Skeletal muscle tissue (tissue), 4 donors: ENCODE results near the gene UNK. TPM values are rescaled to one million over a fixed set of nuclear protein-coding genes. Genes with fewer than 3 reads are reported as not detected.
A peak's percentile ranks its signal among the peaks of the same experiment; 100 is the strongest.

Experiments
- H3K27ac ChIP-seq: one replicate; pipeline ENCODE4 v1.7.0; 2013; ENCODE audit warnings: mild to moderate bottlenecking, low read depth, low read length, inconsistent platforms
- H3K27me3 ChIP-seq, 3 donors: one replicate each; pipeline ENCODE4 v1.7.0; 2013; ENCODE audit warnings: low read length in 3 of 3; ENCODE audit not compliant: control insufficient read depth in 3 of 3, insufficient read depth in 3 of 3
- H3K36me3 ChIP-seq, 3 donors: one replicate each; pipeline ENCODE4 v1.7.0; 2013; ENCODE audit warnings: low read length in 3 of 3; ENCODE audit not compliant: control insufficient read depth in 3 of 3, insufficient read depth in 3 of 3
- H3K4me1 ChIP-seq, 3 donors: one replicate each; pipeline ENCODE4 v1.7.0; 2013; ENCODE audit warnings: low read length in 3 of 3, mild to moderate bottlenecking in 3 of 3; ENCODE audit not compliant: control insufficient read depth in 3 of 3, insufficient read depth in 3 of 3
- H3K4me3 ChIP-seq, 3 donors: one replicate each; pipeline ENCODE4 v1.7.0; 2013; ENCODE audit warnings: low read length in 3 of 3
- H3K9ac ChIP-seq, 3 donors: one replicate each; pipeline ENCODE4 v1.7.0; 2013; ENCODE audit warnings: low read length in 3 of 3, mild to moderate bottlenecking in 3 of 3, moderate library complexity in 2 of 3, low read depth in 1 of 3
- H3K9me3 ChIP-seq, 3 donors: one replicate each; pipeline ENCODE4 v1.7.0; 2013; ENCODE audit warnings: low read length in 3 of 3; ENCODE audit not compliant: control insufficient read depth in 3 of 3
- total RNA-seq: library from RNA; depleted of rRNA; stranded (reverse); fragments of >200 nt; gene quantifications from one replicate; pipeline ENCODE4 v1.2.3, GENCODE V29; 2014
- donor health status: Osteomylitis.

The UNK gene
- total RNA-seq, 1 donor from 2014 or later, result 15.7 TPM

DNA sequence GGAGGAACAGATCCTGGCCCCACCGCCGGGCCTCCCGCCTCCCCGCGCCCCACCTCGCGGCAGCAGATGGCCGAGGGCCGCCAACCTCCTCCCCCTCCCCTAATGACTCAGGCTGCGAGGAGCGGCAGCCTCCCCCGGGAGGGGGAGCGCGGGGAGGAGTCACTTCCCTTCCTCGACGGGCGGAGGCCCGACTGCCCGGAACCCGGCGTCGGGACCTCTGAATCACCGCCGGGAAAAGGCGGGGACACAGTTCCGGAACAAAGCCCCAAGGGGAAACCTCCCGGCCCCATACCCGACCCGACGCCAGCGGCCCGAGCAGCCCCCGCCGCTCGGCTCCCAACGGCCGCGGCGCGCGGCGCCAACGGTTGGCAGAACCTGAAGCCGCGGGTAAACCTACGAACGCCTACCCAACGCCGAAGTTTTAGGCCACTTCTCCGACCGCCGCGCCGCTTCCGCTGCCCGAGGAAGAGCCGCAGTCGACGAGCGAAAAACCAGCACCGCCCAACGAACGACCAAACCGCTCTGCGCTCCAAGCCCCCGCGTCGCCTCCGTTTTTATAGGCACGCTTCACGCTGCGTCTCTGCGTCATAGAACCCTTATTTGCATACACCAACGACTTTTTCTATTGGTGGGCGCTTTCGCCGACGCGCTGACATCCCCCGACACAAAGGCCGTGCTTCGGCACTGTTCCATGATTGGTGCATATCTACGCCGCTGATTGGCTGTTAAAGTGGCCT lies 5.2 kb upstream of the UNK start:
- peaks cover 31 to 34% (median 31%) of the 10 kb centered on the region in 3 donors for H3K36me3 ChIP-seq
- H3K27me3 ChIP-seq, result no peaks in the 10 kb centered on the region
- H3K27ac ChIP-seq, result peak overlapping the region; percentile 99
- H3K4me1 ChIP-seq, result peaks cover 38 to 43% (median 42%) of the 10 kb centered on the region in 3 donors
- H3K9ac ChIP-seq, result peak overlapping the region; percentile 96 to 99 (median 99)
- no peaks in the 10 kb centered on the region for H3K9me3 ChIP-seq
- peak overlapping the region; percentile 78 to 91 (median 81) for H3K4me3 ChIP-seq

DNA sequence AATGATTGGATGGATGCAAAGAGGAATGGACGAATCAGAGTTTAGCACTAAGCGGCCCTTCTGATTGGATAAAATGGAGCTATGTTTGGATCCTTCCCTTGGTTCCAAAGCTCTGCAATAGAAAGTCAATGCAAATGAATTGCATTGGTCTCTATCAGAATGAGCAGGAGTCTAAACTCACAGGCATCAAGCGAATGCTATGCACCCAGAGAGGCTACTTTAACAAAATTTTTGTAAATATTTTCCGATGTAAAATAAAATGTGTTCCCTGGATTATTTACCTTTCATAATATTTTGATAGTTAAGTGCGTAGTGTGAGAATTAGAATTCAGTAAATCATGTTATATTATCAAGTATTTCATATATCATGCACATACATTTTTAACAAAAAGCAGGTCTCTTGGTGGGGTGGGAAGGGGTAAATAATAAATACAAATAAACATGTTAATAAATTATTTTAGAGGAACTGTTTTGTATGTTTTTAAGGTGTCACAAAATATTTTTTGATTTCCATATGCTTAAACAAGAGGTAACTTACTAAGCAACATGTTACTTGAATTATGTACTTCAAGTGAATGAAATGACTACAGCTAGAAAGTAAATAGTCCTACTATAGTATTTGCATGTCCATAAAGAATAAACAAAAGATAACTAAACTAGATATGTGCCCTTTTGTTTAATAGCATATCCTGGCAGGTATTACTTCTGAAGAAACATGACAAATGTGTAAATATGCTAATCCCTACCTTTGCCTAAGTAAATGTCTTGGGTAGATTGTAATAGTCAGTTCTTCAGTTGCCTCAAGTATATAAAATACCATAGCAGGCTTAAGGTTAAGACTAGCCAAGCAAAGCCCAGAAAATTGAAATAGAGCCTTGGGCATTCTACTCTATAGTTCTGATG lies 4.4 kb upstream of the UNK start:
- Histone ChIP-seq H3K4me3 (peak overlapping the region in 1 of 3 donors; percentile 23), H3K9me3 (no peaks in the 10 kb centered on the region)

DNA sequence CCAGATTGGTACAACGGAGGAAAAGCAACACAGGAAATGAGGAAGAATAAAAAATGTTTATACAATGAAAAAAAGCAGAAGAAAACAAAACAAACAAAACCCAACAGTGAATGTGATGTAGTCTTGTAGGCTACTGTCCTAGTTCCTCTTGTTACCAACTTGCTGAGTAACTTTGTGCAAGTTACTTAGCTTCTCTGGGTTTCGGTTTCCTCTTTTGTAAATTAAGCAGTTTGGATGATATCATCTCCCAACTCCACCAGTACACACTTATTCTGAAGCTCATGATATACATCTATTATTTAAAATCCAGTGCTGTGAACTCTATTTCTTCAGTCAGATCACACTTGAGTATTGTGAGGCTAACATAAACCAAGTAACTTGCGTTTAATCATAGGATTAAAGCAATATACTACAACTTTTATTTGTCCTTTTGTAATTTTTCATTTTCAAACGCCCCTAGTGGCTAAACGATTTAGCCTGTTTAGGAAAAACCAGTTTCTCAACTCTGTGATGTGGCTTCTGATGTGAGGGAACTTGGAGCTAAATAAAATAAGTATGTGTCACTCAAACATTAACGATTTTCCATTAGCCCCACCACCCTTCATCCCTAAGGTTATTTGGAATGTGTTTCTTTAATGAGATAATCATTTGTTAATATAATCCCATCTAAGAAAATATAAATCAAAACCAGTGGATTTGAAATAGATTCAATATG lies 1.4 kb upstream of the UNK start:
- peak overlapping the region; percentile 28 to 95 (median 59) for H3K9ac ChIP-seq
- H3K27ac ChIP-seq, result peak overlapping the region; percentile 98
- H3K36me3 ChIP-seq, result peaks cover 6 to 8% (median 8%) of the 10 kb centered on the region in 3 donors
- H3K4me3 ChIP-seq, result peak overlapping the region in 2 of 3 donors; percentile 45 to 83
- H3K9me3 ChIP-seq, result no peaks in the 10 kb centered on the region
- peaks cover 28 to 40% (median 33%) of the 10 kb centered on the region in 3 donors for H3K4me1 ChIP-seq
- H3K27me3 ChIP-seq, result no peaks in the 10 kb centered on the region

More for the DNA sequence above, 4.4 kb upstream of the UNK start:
- Histone ChIP-seq H3K9ac (peak overlapping the region; percentile 9 to 48 (median 35)), H3K27me3 (no peaks in the 10 kb centered on the region), H3K27ac (peak overlapping the region; percentile 71), H3K36me3 (peaks cover 24 to 26% (median 24%) of the 10 kb centered on the region in 3 donors), H3K4me1 (peaks cover 30 to 37% (median 36%) of the 10 kb centered on the region in 3 donors)

DNA sequence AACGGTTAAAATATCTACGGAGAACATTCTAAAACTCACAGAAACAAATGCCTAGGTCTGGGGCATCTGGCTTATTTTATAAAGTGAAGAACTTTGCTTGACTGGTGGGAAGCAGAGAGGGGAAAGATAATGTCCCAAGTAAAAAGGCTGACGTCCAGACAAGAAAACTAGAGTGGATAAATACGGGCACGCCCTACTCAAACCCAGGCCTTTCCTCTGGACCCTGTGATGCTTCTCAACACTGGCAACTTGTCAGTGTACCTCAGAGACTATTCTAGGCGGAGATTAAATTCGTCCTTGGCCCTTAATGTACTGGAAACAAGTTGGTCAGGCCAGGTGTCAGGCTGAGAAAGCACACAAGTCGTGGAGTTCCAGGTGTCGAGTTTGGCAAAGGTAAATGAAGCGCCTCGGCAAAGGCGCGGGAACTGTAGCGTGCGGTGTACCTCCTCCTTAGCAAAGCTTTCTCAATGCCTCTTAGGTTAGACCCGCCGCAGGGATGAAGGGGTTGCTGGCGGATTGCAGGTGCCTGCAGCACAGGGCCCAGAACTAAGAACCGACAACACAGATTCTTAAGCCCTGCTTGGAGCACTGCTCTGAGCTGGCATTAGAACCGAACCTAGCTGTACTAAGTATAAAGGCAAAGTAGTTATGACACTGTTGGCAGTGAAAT lies 668 bp upstream of the UNK start:
- H3K27me3 ChIP-seq, result no peaks in the 10 kb centered on the region
- peaks cover 0 to 1% (median under 1%) of the 10 kb centered on the region in 3 donors for H3K36me3 ChIP-seq
- peaks cover 28 to 40% (median 33%) of the 10 kb centered on the region in 3 donors for H3K4me1 ChIP-seq

DNA sequence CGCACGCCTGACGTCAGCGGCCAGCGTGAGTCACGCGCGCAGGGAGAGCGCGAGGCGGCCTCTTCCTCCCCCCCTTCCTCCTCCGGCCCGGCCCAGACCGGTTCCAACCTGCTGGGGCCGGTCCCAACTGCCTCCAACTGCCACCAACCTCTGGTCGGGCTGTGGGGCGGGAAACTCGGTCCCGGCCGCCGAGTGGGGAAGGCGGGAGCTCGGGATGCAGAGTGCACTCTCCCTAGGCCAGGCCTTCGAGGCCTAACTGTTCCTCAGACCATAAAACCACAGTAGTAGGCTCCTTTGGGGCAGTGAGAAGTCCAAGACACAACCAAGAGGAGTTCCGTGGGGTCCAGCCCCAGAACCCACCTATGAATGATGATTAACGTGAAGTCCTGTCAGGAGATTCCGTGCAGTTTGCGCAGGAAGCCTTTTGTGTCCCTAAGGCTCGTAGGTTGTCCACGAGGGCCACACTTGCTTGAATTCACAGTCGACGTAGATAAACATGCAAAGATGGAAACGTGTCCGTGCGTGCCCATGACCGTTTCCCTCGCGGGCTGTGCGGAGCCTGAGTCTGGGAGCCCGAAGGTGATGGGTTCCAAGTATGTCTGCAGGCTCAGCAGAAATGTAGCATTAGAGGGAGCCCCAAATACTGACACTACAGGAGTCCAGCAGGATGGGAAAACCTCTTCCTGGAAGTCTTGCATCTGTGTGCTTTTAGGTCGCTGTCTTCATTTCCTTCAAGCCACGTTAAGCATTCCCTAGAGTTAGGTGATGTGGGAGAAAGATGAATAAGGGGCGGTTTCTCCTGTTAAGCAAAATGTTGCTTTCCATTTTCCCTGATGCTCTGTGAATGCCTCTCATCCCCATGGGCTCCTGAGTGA lies 647 bp downstream of the UNK start:
- Histone ChIP-seq H3K27me3 (no peaks in the 10 kb centered on the region), H3K9me3 (no peaks in the 10 kb centered on the region), H3K27ac (peak overlapping the region; percentile 98), H3K9ac (peak overlapping the region; percentile 94 to 96 (median 95)), H3K4me3 (peak overlapping the region; percentile 84 to 90 (median 85)), H3K4me1 (peaks cover 28 to 40% (median 33%) of the 10 kb centered on the region in 3 donors), H3K36me3 (no peaks in the 10 kb centered on the region)

More for the DNA sequence above, 668 bp upstream of the UNK start:
- peak overlapping the region; percentile 94 to 96 (median 95) for H3K9ac ChIP-seq
- peak overlapping the region; percentile 98 for H3K27ac ChIP-seq
- H3K9me3 ChIP-seq, result no peaks in the 10 kb centered on the region
- peak overlapping the region; percentile 82 to 85 (median 83) for H3K4me3 ChIP-seq

DNA sequence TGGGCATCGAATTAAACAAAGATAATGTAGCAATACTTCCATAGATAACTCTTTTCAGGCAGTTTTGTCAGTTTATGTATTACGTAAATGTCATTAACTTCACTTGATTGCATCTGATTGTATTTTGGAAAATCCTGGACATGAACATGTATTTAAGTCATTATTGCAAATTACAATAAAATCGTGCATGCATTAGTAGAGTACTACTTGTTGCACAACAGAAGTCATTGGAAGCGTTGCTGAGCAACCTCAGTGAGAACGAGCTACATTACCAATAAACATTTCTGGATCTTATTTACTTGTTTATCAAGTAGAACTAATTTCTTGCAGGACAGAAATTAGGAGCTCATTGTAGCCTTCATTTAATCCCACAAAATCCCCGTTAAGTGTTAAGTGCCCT lies 6.6 kb downstream of the UNK start:
- Histone ChIP-seq H3K27me3 (no peaks in the 10 kb centered on the region), H3K9me3 (no peaks in the 10 kb centered on the region), H3K4me1 (peaks cover 7 to 17% (median 10%) of the 10 kb centered on the region in 3 donors), H3K4me3 (no peak overlapping the region), H3K9ac (no peak overlapping the region), H3K27ac (no peak overlapping the region), H3K36me3 (peaks cover 2 to 14% (median 4%) of the 10 kb centered on the region in 3 donors)

DNA sequence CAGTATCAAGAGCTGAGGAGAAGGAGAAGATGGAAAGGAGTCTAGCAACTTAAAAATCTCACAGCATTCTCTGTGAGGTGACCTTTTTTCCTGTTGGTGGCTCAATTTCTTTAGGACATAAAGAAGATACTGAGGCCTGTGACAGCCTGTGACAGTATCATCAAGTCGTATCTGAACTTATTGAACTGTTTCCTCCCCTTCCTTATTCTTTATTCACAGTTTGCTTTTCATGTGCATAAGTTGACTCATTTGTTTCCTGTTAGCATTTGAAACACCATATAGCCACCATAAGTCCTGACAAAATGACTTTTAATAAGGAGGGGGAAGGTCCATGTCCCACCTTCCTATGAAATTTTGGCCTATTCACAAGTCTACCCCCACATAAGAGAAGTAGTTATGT lies 8.9 kb downstream of the UNK start:
- Histone ChIP-seq H3K9ac (no peak overlapping the region), H3K4me3 (no peak overlapping the region), H3K36me3 (peaks cover 7 to 20% (median 12%) of the 10 kb centered on the region in 3 donors), H3K27ac (no peak overlapping the region), H3K4me1 (peaks cover 0 to 4% (median 0%) of the 10 kb centered on the region in 3 donors), H3K9me3 (no peaks in the 10 kb centered on the region), H3K27me3 (no peaks in the 10 kb centered on the region)

DNA sequence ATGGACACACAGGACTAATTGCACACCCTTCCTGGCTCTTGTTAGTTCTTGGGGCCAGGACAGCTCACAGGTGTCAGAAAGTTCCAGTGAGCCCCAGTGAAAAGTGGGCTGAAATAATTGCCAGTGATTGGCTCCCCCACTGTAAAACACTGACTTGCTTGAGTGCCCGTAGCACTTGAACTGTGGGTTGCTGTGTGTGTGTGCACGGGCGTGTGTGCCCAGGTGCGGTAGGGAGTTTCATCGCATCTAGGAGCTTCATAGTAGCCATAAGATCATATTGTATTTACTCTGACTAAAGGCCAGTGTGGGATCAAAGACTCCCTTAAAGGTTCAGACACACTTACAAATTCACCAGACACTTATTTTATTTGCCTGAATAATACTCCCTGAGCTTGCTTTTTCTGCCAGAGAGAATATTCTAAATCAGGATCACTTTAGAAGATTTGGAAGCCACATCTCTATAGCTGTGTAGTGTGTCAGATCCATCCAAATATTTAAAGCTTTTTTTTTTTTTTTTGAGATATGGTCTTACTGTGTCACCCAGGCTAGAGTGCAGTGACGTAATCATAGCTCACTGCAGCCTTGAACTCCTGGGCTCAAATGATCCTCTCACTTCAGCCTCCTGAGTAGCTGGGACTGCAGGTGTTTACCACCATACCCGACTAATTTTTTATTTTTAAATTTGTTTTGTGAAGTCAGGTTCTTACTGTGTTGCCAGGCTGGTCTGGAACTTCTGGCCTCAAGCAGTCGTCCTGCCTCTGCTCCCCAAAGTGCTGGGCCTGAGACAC lies 11.4 kb downstream of the UNK start:
- Histone ChIP-seq H3K27me3 (no peaks in the 10 kb centered on the region), H3K9ac (no peak overlapping the region), H3K27ac (no peak overlapping the region), H3K4me3 (no peak overlapping the region), H3K4me1 (peaks cover 0 to 4% (median 0%) of the 10 kb centered on the region in 3 donors), H3K9me3 (no peaks in the 10 kb centered on the region), H3K36me3 (peaks cover 13 to 29% (median 23%) of the 10 kb centered on the region in 3 donors)
